K562 (cell line): ENCODE measurements around the gene AKNA.

Experiments used
- ATF1 ChIP-seq, 2 experiments: fragments of 450-650 bp in 1 of 2; IDR thresholded peaks; 2 replicates each; pipeline ENCODE4 v1.6.1; 2016; ENCODE audit warnings: missing compliant biosample characterization in 1 of 2, missing genetic modification characterization in 1 of 2
- EZH2 ChIP-seq: IDR thresholded peaks from 2 replicates; pipeline ENCODE4 v1.6.1; 2012; ENCODE audit warnings: low read depth, mild to moderate bottlenecking, inconsistent platforms, low read length, borderline replicate concordance
- FOXA1 ChIP-seq: fragments of 450-650 bp; IDR thresholded peaks from 2 replicates; pipeline ENCODE4 v1.6.1; 2016; ENCODE audit warnings: mild to moderate bottlenecking, borderline replicate concordance
- MXI1 ChIP-seq: IDR thresholded peaks from 2 replicates; pipeline ENCODE4 v1.6.1; 2011; ENCODE audit warnings: low read depth, mild to moderate bottlenecking, improper control_type of control experiment, low read length
- NR3C1 ChIP-seq: sonication (generic); formaldehyde crosslinking; IDR thresholded peaks from 2 replicates; pipeline ENCODE4 v1.8.1; 2022; ENCODE audit warnings: missing genetic modification reagents
- SIN3A ChIP-seq, 2 experiments: fragments of 150-350 bp in 1 of 2; IDR thresholded peaks; 2 replicates each; pipeline ENCODE4 v1.6.1; 2011 to 2016; ENCODE audit warnings: borderline replicate concordance in 2 of 2, low read depth in 2 of 2, low read length in 2 of 2, mild to moderate bottlenecking in 2 of 2, moderate library complexity in 2 of 2; ENCODE audit not compliant: control insufficient read depth in 1 of 2
- ZSCAN29 ChIP-seq: fragments of 450-650 bp; IDR thresholded peaks from 2 replicates; pipeline ENCODE4 v1.6.1; 2017
- TF ChIP-seq, protein P1 (sequence below): sonication (generic); formaldehyde crosslinking; IDR thresholded peaks from 2 replicates; pipeline ENCODE4 v1.9.0; 2022; ENCODE audit warnings: mild to moderate bottlenecking, missing genetic modification reagents

DNA sequence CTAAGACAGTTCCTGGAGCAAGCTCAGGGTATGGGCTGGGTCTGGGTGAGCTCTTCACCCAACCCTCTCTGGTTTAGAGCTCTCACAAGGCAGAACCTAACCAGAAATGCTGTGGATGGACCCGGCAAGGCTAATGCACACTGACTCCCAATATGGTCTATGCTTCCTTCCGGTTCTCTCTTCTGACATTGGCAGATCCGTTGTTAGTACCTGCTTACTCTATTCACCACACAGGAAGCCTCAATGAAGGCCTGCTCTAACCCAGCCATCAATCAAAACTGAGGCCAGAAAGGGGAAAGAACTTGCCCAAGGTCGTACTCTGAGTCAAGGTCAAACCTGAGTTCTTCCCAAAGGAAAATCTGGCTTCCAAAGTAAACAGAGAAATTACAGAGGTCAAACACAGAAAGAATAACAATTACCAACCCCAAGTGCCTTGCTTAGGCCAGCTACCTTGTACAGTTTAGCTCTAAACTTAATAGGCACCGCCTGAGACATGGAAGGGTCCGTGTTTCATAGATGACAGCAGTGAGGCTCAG, 46.0 kb upstream of the AKNA start:
- no peak for TF ChIP-seq SIN3A (IDR thresholded peaks at IDR 0.05; ENCODE audit: borderline replicate concordance in 2 of 2, control insufficient read depth in 1 of 2, low read depth in 2 of 2, low read length in 2 of 2)
- no peak for TF ChIP-seq FOXA1
- no peak for TF ChIP-seq ZSCAN29
- TF ChIP-seq NR3C1 (CRISPR knock-in tag) = no peak
- TF ChIP-seq, protein P1, sequence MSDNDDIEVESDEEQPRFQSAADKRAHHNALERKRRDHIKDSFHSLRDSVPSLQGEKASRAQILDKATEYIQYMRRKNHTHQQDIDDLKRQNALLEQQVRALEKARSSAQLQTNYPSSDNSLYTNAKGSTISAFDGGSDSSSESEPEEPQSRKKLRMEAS (CRISPR knock-in tag) = no peak
- no peak for TF ChIP-seq MXI1
- no peak for TF ChIP-seq EZH2
- no peak for TF ChIP-seq ATF1 (CRISPR knock-in tag; IDR thresholded peaks at IDR 0.05)
- TF ChIP-seq ATF1 (tag; IDR thresholded peaks at IDR 0.05) = no peak
